Measurements from ENCODE around the gene CEP72.

Gene CEP72

DNA sequence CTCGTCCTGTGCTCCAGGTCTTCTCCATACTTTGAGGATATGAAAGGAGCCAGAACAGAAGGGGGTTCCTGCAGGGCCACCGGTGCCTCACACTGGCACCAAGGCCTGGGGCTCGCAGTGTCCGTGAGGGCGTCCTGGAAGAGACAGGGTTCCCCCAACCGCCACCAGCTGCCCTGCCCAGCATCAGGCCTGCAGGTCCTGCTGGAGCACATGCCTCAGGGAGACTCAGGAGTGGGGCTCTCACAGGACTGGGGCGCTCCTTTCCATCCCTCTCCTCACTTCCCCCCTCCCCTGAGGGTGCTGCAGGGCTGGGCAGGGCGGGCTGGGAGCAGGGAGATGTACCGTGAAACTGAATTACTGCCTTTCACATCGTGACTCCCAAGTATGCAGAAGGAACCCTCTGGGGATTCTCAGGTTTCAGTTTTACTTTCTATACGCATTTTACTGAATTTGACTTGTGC lies 31.7 kb downstream of the CEP72 start:
- Histone ChIP-seq H3K9me3 (replicated peaks; ENCODE audit: low read length) (no peaks in the 10 kb centered on the region), H3K9ac (ENCODE audit: low read depth, low read length) (no peak overlapping the region), H3K4me3 (ENCODE audit: low read length) (no peak overlapping the region), H3K4me1 (ENCODE audit: control insufficient read depth, insufficient read depth, low read length) (peaks cover 5% of the 10 kb centered on the region), H3K4me2 (ENCODE audit: low read length) (peak overlapping the region; percentile 65), H3K36me3 (ENCODE audit: insufficient read depth, low read length) (peaks cover 32% of the 10 kb centered on the region), H3K27me3 (ENCODE audit: control insufficient read depth, insufficient read depth, low read length) (no peaks in the 10 kb centered on the region)

DNA sequence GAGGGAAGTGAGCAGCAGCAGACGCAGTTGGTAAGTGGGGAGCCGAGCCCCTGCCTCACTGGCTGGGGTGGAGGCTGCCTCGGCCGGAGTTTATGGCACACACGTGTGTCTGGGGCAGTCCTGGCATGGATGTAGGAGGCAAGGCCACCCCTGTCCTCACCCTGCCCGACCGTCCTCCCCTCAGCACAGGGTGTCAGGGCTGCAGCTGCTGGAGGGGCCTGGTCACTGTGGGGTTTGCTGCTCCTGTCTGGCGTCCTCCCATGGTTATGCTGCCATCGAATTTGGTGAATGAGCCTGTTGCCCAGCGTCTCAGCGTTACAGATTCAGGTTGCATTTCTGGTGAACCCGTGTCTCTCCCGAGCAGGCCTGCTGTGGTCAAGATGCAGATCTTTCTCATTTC lies 32.4 kb downstream of the CEP72 start:
- Histone ChIP-seq H3K4me2 (ENCODE audit: low read length) (peak overlapping the region; percentile 65), H3K9me3 (replicated peaks; ENCODE audit: low read length) (no peaks in the 10 kb centered on the region), H3K4me3 (ENCODE audit: low read length) (no peak overlapping the region), H3K4me1 (ENCODE audit: control insufficient read depth, insufficient read depth, low read length) (peaks cover 5% of the 10 kb centered on the region), H3K36me3 (ENCODE audit: insufficient read depth, low read length) (peaks cover 27% of the 10 kb centered on the region), H3K27me3 (ENCODE audit: control insufficient read depth, insufficient read depth, low read length) (no peaks in the 10 kb centered on the region), H3K9ac (ENCODE audit: low read depth, low read length) (no peak overlapping the region)

DNA sequence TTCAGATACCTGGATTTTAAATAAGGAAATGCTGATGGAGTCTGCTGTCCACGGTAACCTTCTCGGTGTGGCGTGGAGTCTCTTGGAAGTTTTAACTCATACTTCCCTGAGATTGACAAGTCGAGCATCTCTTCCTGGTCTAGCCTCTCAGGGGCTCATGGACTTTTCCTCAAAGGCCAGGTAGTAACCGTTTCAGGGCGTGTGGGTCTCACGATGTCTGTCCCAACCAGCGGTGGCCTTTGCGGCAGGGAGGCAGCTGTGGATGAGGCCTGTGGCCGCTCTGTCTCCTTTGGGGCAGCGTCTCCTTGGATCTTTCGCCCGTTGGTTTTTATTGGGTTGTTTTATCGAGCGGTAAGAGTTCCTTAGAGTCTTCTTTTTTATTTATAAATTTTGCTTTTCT lies 32.8 kb downstream of the CEP72 start:
- no peak overlapping the region for H3K4me2 ChIP-seq (ENCODE audit: low read length)
- H3K9ac ChIP-seq (ENCODE audit: low read depth, low read length), result no peak overlapping the region
- H3K27me3 ChIP-seq (ENCODE audit: control insufficient read depth, insufficient read depth, low read length), result no peaks in the 10 kb centered on the region
- H3K4me1 ChIP-seq (ENCODE audit: control insufficient read depth, insufficient read depth, low read length), result peaks cover 5% of the 10 kb centered on the region
- no peaks in the 10 kb centered on the region for H3K9me3 ChIP-seq (replicated peaks; ENCODE audit: low read length)
- no peak overlapping the region for H3K4me3 ChIP-seq (ENCODE audit: low read length)
- peaks cover 26% of the 10 kb centered on the region for H3K36me3 ChIP-seq (ENCODE audit: insufficient read depth, low read length)

DNA sequence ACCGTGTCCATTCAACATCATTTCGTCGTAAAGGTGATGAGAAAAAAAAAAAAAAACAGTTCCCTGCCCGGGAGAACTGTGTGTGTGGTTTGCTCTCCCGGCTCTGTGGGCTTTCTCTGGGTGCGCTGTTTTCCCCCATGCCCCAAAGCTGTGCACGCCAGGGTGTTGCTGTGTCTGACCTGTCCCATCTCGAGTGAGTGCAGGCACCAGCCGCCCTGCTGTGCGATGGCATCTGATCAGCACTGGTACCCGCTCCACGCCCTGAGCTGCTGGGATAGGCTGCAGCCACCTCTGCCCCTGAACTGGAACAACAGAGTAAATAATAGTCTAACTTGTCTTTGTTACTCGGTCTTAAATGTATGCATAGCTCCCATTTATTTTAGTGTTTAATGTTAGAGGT lies 33.3 kb downstream of the CEP72 start:
- H3K27me3 ChIP-seq (ENCODE audit: control insufficient read depth, insufficient read depth, low read length), result no peaks in the 10 kb centered on the region
- no peak overlapping the region for H3K4me2 ChIP-seq (ENCODE audit: low read length)
- H3K9me3 ChIP-seq (replicated peaks; ENCODE audit: low read length), result no peaks in the 10 kb centered on the region
- H3K4me3 ChIP-seq (ENCODE audit: low read length), result no peak overlapping the region
- H3K9ac ChIP-seq (ENCODE audit: low read depth, low read length), result no peak overlapping the region
- H3K36me3 ChIP-seq (ENCODE audit: insufficient read depth, low read length), result peaks cover 23% of the 10 kb centered on the region
- H3K4me1 ChIP-seq (ENCODE audit: control insufficient read depth, insufficient read depth, low read length), result peaks cover 5% of the 10 kb centered on the region

DNA sequence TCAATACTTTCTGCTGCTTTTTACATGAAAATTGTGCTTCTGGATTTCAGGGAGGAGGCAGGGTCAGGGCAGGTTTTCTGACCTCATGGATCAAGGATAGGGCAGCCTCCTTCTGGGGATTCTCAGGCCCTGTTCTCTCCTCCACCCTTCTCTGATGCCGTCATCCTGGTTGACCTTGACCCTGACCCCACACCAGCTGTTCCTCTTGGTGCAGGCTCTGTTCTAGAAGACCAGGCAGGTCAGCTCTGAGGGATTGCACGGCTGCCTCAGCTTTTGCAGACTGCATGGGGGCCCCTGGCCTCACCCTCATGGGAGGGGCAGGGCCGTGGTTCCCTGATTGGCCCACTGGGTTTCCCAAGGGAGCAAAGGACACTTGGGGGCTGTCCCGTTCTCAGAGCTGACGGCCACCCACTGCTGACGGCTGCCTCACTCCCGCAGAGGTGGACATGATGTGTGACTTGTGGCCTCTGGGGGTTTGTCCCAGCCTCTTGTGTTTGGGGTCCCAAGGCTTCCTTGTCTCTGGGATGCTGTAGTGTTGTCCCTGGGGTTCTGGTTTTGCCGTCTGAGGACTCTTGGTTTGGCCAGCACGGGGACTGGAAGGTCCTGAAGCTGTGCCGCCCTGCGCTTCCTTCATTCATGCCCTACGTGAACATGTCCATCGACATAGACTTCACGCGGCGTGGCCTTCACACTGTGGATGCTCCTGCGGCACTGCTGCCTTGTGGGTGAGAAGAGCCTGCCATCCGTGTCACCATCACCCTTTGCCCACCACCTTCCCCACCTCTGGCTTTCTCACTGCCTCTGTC lies 34.5 kb downstream of the CEP72 start:
- Histone ChIP-seq H3K27me3 (ENCODE audit: control insufficient read depth, insufficient read depth, low read length) (no peaks in the 10 kb centered on the region), H3K9ac (ENCODE audit: low read depth, low read length) (no peak overlapping the region), H3K9me3 (replicated peaks; ENCODE audit: low read length) (no peaks in the 10 kb centered on the region), H3K4me1 (ENCODE audit: control insufficient read depth, insufficient read depth, low read length) (peaks cover 5% of the 10 kb centered on the region), H3K4me2 (ENCODE audit: low read length) (no peak overlapping the region), H3K36me3 (ENCODE audit: insufficient read depth, low read length) (peaks cover 18% of the 10 kb centered on the region), H3K4me3 (ENCODE audit: low read length) (no peak overlapping the region)

DNA sequence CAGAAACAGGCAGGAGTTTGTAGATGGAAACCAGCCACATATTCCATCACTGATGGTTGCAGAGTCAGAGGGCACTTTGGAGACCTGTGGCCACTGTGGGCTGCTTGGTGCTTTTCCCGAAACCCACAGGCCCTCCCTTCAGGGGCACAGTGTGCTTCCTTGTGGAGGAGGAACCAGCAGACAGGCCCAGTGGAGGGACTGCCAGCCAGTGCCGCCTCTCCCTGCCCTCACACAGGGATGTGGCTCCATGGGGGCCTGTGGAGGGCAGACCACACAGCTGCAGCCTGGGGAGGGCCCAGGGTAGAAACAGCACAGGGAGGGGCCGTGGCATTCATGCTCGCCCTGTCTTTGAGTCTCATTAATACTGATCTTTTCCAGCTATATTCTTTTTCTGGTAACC lies 35.2 kb downstream of the CEP72 start:
- Histone ChIP-seq H3K9ac (ENCODE audit: low read depth, low read length) (no peak overlapping the region), H3K4me3 (ENCODE audit: low read length) (no peak overlapping the region), H3K9me3 (replicated peaks; ENCODE audit: low read length) (no peaks in the 10 kb centered on the region), H3K4me2 (ENCODE audit: low read length) (no peak overlapping the region), H3K27me3 (ENCODE audit: control insufficient read depth, insufficient read depth, low read length) (no peaks in the 10 kb centered on the region), H3K4me1 (ENCODE audit: control insufficient read depth, insufficient read depth, low read length) (peaks cover 5% of the 10 kb centered on the region), H3K36me3 (ENCODE audit: insufficient read depth, low read length) (peaks cover 18% of the 10 kb centered on the region)

DNA sequence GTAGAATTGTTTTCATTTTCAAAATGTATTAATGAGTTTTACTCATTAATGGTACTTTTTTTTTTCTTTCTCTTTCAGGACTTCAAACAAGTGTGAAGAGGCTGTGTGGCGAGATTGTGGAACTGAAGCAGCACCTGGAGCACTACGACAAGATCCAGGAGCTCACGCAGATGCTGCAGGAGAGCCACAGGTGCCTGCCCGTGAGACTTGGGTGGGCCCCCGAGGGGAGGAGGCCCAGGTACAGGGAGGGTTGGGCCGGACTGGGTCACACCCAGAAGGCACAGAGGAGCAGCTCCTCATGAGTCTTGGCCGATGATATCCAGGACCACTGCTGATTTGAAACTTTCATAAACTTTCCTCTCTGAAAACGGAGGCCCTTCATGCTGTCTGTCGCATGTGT lies 35.6 kb downstream of the CEP72 start:
- no peaks in the 10 kb centered on the region for H3K9me3 ChIP-seq (replicated peaks; ENCODE audit: low read length)
- no peak overlapping the region for H3K4me3 ChIP-seq (ENCODE audit: low read length)
- H3K9ac ChIP-seq (ENCODE audit: low read depth, low read length), result no peak overlapping the region
- H3K27me3 ChIP-seq (ENCODE audit: control insufficient read depth, insufficient read depth, low read length), result no peaks in the 10 kb centered on the region
- peaks cover 5% of the 10 kb centered on the region for H3K4me1 ChIP-seq (ENCODE audit: control insufficient read depth, insufficient read depth, low read length)
- peaks cover 20% of the 10 kb centered on the region for H3K36me3 ChIP-seq (ENCODE audit: insufficient read depth, low read length)
- no peak overlapping the region for H3K4me2 ChIP-seq (ENCODE audit: low read length)

DNA sequence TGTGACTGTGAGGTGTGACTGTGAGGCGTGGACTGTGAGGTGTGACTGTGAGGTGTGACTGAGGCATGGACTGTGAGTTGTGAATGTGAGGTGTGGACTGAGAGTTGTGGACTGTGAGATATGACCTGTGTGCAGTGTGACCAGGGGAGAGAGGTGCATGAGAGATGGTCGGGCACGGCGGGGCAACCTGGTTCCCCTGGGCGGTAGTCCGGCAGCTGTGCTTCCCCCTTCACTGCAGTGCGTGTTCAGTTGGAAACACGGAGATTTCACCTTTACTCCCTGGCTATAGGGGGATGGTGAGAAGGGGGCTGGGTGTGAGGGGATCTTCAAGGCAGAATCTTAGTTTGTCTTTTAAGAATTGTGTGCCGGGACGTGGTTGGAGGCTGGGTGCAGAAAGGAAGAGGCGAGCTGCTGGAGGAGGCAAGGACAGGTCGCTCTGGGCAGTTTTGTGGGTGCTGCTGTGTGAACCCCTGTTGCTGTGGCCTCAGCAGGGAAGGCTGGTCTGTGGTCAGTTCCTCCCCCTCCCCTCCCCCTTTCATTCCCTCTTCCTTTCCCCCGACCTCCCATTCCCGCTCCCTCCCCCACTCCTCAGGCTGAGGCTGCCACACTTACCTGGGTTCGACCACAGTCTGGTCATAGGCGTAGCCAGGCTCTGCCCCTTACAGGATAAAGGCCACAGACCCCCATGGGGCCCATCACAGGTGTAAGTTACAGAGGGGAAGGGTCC lies 39.3 kb downstream of the CEP72 start:
- Histone ChIP-seq H3K4me2 (ENCODE audit: low read length) (no peak overlapping the region), H3K4me1 (ENCODE audit: control insufficient read depth, insufficient read depth, low read length) (no peaks in the 10 kb centered on the region), H3K36me3 (ENCODE audit: insufficient read depth, low read length) (peaks cover 17% of the 10 kb centered on the region), H3K27me3 (ENCODE audit: control insufficient read depth, insufficient read depth, low read length) (no peaks in the 10 kb centered on the region), H3K9ac (ENCODE audit: low read depth, low read length) (no peak overlapping the region), H3K4me3 (ENCODE audit: low read length) (no peak overlapping the region), H3K9me3 (replicated peaks; ENCODE audit: low read length) (no peaks in the 10 kb centered on the region)

DNA sequence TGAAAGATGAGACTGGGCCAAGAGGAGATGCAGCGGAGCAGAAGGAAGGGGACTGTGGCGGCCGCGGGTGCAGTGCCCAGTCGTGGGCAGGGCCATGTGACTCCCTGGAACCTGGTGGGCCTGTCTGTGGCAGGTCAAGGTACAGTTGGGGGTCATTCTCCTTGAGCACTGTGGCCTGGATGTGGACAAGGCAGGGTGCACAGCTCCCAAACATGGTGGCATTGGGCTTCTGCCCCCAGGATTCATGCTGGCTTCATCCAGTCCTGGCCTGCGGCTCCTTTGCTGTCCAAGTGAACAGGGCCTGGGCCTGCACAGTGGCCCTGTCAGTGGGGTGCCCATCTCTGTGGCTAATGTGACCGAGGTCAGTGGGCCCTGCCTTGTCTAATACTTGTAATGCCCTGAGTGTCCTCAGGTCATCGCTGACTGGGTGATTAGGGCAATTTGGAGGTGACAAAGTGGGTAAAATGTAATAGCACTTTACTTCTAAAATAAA lies 39.9 kb downstream of the CEP72 start:
- Histone ChIP-seq H3K4me1 (ENCODE audit: control insufficient read depth, insufficient read depth, low read length) (no peaks in the 10 kb centered on the region), H3K36me3 (ENCODE audit: insufficient read depth, low read length) (peaks cover 13% of the 10 kb centered on the region), H3K9me3 (replicated peaks; ENCODE audit: low read length) (no peaks in the 10 kb centered on the region), H3K9ac (ENCODE audit: low read depth, low read length) (no peak overlapping the region), H3K4me2 (ENCODE audit: low read length) (no peak overlapping the region), H3K27me3 (ENCODE audit: control insufficient read depth, insufficient read depth, low read length) (no peaks in the 10 kb centered on the region), H3K4me3 (ENCODE audit: low read length) (no peak overlapping the region)

DNA sequence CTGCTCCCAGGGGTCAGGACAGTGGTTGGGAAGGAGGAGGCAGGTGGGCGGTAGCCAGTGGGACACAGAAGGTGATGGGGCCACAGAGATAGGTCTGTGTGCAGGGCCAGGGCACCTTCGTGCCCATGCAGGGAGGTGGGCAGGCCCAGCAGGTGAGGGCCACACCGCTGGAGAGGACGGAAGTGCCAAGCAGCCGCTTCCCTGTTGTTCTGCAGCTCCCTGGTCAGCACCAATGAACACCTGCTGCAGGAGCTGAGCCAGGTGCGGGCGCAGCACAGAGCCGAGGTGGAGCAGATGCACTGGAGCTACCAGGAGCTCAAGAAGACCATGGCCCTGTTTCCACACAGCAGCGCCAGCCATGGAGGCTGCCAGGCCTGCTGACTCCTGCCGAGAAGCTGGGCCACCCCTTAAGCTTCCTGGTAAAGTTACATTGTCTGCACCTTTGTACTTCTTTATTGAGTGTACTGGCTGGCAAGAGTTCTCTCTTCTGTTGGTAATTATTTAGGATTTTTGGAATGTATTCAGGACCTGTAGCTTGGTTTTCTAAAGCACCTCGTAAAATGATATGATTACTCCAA lies 40.7 kb downstream of the CEP72 start:
- no peaks in the 10 kb centered on the region for H3K4me1 ChIP-seq (ENCODE audit: control insufficient read depth, insufficient read depth, low read length)
- no peak overlapping the region for H3K9ac ChIP-seq (ENCODE audit: low read depth, low read length)
- no peak overlapping the region for H3K4me3 ChIP-seq (ENCODE audit: low read length)
- H3K27me3 ChIP-seq (ENCODE audit: control insufficient read depth, insufficient read depth, low read length), result no peaks in the 10 kb centered on the region
- H3K4me2 ChIP-seq (ENCODE audit: low read length), result no peak overlapping the region
- H3K36me3 ChIP-seq (ENCODE audit: insufficient read depth, low read length), result peaks cover 9% of the 10 kb centered on the region
- H3K9me3 ChIP-seq (replicated peaks; ENCODE audit: low read length), result no peaks in the 10 kb centered on the region

DNA sequence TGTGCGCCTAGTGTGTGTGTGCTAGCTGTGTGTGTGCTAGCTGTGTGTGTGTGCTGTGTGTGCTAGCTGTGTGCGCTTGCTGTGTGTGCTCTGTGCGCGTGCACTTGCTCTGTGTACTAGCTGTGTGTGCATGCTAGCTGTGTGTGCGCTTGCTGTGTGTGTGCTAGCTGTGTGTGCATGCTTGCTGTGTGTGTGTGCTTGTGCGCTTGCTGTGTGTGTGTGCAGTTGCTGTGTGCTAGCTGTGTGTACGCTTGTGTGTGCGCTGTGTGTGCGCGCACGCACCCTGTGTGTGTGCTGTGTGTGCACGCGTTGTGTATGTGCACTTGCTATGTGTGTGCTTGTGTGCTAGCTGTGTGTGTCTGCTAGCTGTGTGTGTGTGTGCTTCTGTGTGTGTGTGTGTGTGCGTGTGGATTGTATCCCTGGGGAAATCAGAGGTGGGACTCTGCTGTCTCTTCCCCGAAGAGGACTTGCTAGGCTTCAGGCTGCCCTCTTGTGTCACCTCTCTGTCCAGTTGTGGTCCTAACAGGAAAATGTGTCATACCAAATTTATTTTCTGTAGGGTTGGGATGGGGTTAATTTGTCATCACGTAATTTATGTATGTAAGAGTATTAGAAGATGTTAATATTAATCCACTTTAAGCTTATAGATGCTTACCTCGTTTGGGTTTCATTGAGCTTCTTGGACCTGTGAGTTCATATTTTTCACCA lies 42.1 kb downstream of the CEP72 start:
- Histone ChIP-seq H3K9me3 (replicated peaks; ENCODE audit: low read length) (no peaks in the 10 kb centered on the region), H3K4me3 (ENCODE audit: low read length) (no peak overlapping the region), H3K4me1 (ENCODE audit: control insufficient read depth, insufficient read depth, low read length) (no peaks in the 10 kb centered on the region), H3K4me2 (ENCODE audit: low read length) (no peak overlapping the region), H3K36me3 (ENCODE audit: insufficient read depth, low read length) (peaks cover 10% of the 10 kb centered on the region), H3K27me3 (ENCODE audit: control insufficient read depth, insufficient read depth, low read length) (no peaks in the 10 kb centered on the region), H3K9ac (ENCODE audit: low read depth, low read length) (no peak overlapping the region)
